ENCODE data around the gene RPGR. TPM values are rescaled to one million over a fixed set of nuclear protein-coding genes. Genes with fewer than 3 reads are reported as not detected.

Gene RPGR
- total and polyA plus RNA-seq, 2 experiments from 2014 or later = 7.4 to 36.3 TPM

GRCh38 chrX:38311743-38312142, 15.6 kb downstream of the RPGR start:
- Histone ChIP-seq H3K4me3 (no peak overlapping the region), H3K79me2 (replicated peaks; ENCODE audit: insufficient read depth) (no peaks in the 10 kb centered on the region), H3K36me3 (ENCODE audit: insufficient read depth) (no peaks in the 10 kb centered on the region), H3K9me2 (ENCODE audit: insufficient read depth) (no peaks in the 10 kb centered on the region), H3F3A (replicated peaks; ENCODE audit: low read depth) (no peaks in the 10 kb centered on the region), H3K27me3 (ENCODE audit: insufficient read depth) (no peaks in the 10 kb centered on the region), H3K4me1 (ENCODE audit: insufficient read depth) (no peaks in the 10 kb centered on the region), H4K20me1 (replicated peaks; ENCODE audit: insufficient read depth) (no peaks in the 10 kb centered on the region), H3K27ac (ENCODE audit: low read depth) (no peak overlapping the region), H2AFZ (no peak overlapping the region), H3K4me2 (no peak overlapping the region)
- DNase-seq (ENCODE audit: low spot score) (no peak), ATAC-seq (no peak)
- Mint-ChIP-seq H3K4me1 (no peaks in the 10 kb centered on the region), H3K27me3 (ENCODE audit: insufficient read depth, low read depth, poor library complexity) (no peaks in the 10 kb centered on the region), H3K27ac (no peak overlapping the region), H3K4me3 (no peak overlapping the region), H3K9me3 (no peaks in the 10 kb centered on the region), H3K36me3 (ENCODE audit: low read depth) (peaks cover 6% of the 10 kb centered on the region; the same call in 2 of the 3 replicates)
- TF ChIP-seq EZH2 (IDR thresholded peaks at IDR 0.05; ENCODE audit: low read depth, unreplicated experiment) = no peak
- TF ChIP-seq EZH2phosphoT487 (IDR thresholded peaks at IDR 0.05; ENCODE audit: unreplicated experiment) = no peak
- TF ChIP-seq ZNF114 (CRISPR knock-in tag; IDR thresholded peaks at IDR 0.05) = no peak
- TF ChIP-seq POLR2AphosphoS5 (IDR thresholded peaks at IDR 0.05; ENCODE audit: low read depth) = no peak
- TF ChIP-seq CREB1 (CRISPR knock-in tag; IDR thresholded peaks at IDR 0.05; ENCODE audit: low read depth) = no peak
- no peak for TF ChIP-seq CTCF (conservative IDR thresholded peaks at IDR 0.05; ENCODE audit: low read depth in 2 of 2)
- TF ChIP-seq REST (IDR thresholded peaks at IDR 0.05; ENCODE audit: unreplicated experiment) = no peak
- no peak for TF ChIP-seq NANOG (IDR thresholded peaks at IDR 0.05; ENCODE audit: borderline replicate concordance)
- TF ChIP-seq JUNB (IDR thresholded peaks at IDR 0.05; ENCODE audit: unreplicated experiment) = no peak

GRCh38 chrX:38305971-38306370, 21.3 kb downstream of the RPGR start:
- Histone ChIP-seq H3K4me3 (no peak overlapping the region), H4K20me1 (replicated peaks; ENCODE audit: insufficient read depth) (no peaks in the 10 kb centered on the region), H3K27ac (ENCODE audit: low read depth) (no peak overlapping the region), H2AFZ (no peak overlapping the region), H3K4me1 (ENCODE audit: insufficient read depth) (no peaks in the 10 kb centered on the region), H3F3A (replicated peaks; ENCODE audit: low read depth) (no peaks in the 10 kb centered on the region), H3K27me3 (ENCODE audit: insufficient read depth) (no peaks in the 10 kb centered on the region), H3K9me2 (ENCODE audit: insufficient read depth) (no peaks in the 10 kb centered on the region), H3K79me2 (replicated peaks; ENCODE audit: insufficient read depth) (no peaks in the 10 kb centered on the region), H3K4me2 (no peak overlapping the region), H3K36me3 (ENCODE audit: insufficient read depth) (no peaks in the 10 kb centered on the region)
- ATAC-seq (no peak), DNase-seq (ENCODE audit: low spot score) (no peak)
- Mint-ChIP-seq H3K27ac (no peak overlapping the region), H3K27me3 (ENCODE audit: insufficient read depth, low read depth, poor library complexity) (no peaks in the 10 kb centered on the region), H3K36me3 (ENCODE audit: low read depth) (peaks cover 3% of the 10 kb centered on the region; the same call in 1 of the 3 replicates), H3K4me1 (no peaks in the 10 kb centered on the region), H3K9me3 (no peaks in the 10 kb centered on the region), H3K4me3 (no peak overlapping the region)
- TF ChIP-seq NANOG (IDR thresholded peaks at IDR 0.05; ENCODE audit: borderline replicate concordance) (no peak), ZNF331 (CRISPR knock-in tag; IDR thresholded peaks at IDR 0.05; ENCODE audit: low read depth) (no peak), JUNB (IDR thresholded peaks at IDR 0.05; ENCODE audit: unreplicated experiment) (no peak), STAT1 (IDR thresholded peaks at IDR 0.05; ENCODE audit: unreplicated experiment) (no peak), ZNF462 (CRISPR knock-in tag; IDR thresholded peaks at IDR 0.05) (no peak)
